Activated CD4-positive, CD25-positive, alpha-beta regulatory T cell (primary cell): Measurements from ENCODE around the gene TOPORS.

Experiments used
- DNase-seq, 4 experiments: peaks; one replicate each; lab custom pipeline; 2025; lab: John Stamatoyannopoulos, UW

Gene TOPORS

DNA sequence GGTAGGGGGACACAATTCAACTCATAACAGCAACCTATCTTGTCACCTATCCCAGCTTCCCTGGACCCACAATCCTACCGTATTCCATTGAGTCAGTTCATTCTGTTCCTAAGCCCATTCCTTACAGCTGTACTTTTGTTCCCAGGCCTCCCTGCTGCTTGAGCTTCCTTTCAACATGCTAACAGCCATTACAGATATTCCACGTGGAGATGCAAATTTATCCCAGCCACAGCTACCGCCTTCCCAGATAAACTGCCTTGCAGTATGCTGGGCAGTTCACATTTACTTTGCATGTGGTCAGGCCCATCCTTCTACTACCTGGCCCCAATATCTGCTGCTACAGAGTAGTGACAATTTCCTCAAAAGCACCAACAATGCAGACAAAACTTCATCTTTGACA lies 49.4 kb downstream of the TOPORS start:
- DNase-seq, result no peak

DNA sequence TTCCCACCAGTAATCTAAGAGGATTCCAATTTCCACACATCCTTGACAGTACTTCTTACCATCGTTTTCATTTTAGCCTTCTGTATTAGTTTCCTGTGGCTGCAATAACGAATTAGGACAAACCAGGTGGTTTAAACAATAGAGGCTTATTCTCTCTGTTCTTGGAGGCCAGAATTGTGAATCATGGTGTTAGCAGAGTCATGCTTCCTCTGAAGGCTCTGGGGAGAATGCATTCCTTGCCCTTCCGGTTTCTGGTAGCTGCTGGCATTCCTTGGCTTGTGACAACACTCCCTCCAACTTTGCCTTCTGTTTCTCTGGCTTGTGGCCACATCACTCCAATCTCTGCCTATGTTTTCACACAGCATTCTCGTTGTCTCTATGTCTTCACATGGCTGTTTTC lies 49.9 kb downstream of the TOPORS start:
- DNase-seq, result no peak

DNA sequence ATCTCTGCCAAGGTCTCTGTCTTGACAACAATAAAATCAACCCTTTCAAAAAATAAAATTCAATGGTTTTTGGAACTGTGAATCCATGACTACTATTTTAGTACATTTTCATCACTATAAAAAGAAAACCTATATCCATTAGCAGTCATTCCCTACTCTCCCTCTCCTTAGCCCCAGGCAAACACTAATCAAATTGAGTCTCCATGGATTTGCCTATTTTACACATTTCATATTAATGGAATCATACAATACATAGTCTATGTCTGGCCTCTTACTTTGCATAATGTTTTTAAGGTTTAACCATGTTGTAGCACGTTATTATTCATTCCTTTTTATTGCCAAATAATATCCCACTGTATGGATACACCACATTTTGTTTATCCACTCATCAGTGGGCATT lies 50.5 kb downstream of the TOPORS start:
- no peak for DNase-seq

DNA sequence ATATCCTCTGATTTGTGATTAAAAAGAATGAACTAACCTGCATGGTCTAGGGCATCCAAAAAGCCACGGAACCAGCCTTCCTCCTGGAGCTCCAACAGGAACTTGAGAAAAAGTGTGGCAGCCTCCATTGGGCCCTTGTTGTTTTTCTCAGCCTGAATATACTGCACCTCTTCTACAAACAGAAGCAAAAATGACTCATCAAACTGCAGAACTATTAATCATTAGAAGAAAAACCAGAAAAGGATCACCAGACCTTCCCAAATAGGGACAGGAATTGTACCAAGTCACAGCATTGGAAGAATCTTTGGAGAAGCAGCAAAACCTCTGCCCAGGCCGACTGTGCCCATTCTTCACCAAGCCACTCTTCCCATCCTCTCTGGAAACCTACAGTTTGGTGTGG lies 51.6 kb downstream of the TOPORS start:
- no peak for DNase-seq

DNA sequence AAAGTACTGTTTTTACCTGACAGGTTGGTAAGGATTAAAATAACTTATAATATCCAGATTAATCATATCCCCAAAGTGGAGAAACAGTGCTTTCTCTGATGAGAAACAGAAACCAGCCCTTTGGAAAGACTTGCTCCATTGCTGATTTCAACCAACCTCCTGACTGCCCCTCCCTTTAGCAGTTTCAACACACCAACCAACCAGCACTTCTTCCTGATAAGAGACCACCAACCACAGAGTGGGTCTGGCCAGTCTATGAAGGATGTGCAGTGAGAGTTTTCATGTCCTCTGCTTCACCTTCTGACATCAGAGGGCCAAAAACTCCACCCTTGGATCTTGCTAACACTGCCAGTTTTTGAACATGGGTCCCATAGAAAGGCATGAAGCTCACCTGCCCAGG lies 54.5 kb downstream of the TOPORS start:
- DNase-seq, result no peak

DNA sequence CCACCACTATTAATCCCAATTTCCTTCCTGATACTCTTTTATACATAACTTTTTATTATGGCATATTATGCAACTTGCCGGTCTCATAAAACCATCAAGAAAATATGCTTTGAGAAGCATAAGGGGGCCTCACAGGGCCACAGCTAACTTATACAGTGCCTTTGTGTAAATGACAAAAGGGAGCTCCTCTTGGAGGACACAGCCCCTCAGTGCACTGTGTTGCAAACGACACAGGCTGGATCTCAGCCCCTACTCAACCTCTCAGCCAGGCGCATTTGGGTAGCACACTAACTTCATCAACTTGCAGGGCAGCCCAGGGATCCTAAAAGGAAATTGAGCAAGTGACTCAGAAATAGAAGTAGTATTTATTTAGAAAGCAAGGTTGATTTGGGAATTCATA lies 61.8 kb downstream of the TOPORS start:
- DNase-seq, result no peak
